SIG-M5 treated with dmso at 0.1 percent for 504 hours (cell line): ENCODE data around the gene FTHL17.
A peak's percentile ranks its signal among the peaks of the same experiment; 100 is the strongest.

Source experiments
- DNase-seq: peaks from one replicate; lab custom pipeline; 2025; ENCODE audit not compliant: unreplicated experiment; lab: John Stamatoyannopoulos, UW

The FTHL17 gene

DNA sequence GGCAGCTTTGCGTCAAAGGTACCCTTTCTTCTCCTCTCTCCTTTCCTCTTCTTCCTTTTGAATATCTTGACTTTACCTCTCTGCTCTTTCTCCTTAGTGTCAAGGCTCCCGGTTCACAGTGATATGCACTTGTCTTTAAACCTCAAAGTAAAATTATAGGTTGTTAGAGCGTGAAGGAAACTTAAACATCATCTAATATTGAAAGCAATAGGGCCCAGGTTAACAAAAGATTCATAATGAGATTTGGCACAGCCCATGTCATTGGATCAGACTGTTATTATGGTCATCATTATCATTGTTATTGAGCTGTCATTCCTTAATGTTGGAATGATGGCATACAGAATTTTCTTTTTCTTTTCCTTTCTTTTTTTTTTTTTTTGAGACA lies 32.5 kb downstream of the FTHL17 start:
- DNase-seq = no peak

GRCh38 chrX:31038575-31039326 lies 33.1 kb downstream of the FTHL17 start:
- no peak for DNase-seq

- peak; percentile 16 for DNase-seq
Measured at GRCh38 chrX:31036895-31037294, 34.9 kb downstream of the FTHL17 start.

GRCh38 chrX:31027351-31027750 lies 44.5 kb downstream of the FTHL17 start:
- no peak for DNase-seq

DNA sequence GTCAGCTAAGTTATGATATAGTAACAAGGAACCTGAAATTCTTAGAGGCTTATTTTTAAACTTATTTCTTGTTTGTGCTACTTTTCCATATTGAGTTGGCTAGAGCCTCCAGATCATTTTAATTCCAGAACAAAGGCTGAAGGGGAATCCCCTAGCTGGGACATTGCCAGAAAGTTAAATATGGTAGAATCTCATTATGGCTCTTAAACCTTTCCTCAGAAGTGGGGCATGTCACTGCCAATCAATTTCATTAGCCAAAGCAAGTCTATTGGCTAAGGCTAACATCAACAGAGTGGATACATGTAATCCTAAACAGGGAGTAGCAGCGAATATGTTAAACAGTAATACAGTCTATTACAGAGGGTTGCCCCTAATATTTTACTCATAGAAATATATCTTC lies 47.0 kb downstream of the FTHL17 start:
- no peak for DNase-seq

DNA sequence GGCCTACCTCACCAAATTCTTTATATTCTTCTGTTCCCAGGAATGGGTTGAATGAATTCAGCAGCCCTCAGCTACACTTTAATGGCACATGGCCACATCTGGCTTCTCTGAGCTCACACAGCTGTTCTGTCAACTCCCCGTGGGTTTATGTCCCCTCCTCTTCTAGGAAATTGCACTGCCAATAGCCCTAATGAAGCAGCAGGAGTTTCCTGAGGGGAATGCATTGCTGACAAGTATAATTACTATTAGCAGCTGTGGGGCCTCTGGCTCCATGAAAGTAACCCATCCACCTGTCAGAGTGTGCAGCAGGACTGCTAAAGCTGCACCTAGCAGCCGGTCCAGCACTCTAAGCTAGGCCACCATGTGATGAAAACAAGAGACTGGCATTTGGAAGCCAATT lies 50.3 kb downstream of the FTHL17 start:
- no peak for DNase-seq
